NCI-H69 (cell line): ENCODE measurements around the gene ALOXE3.
A peak's percentile ranks its signal among the peaks of the same experiment; 100 is the strongest.

ENCODE experiments used
- DNase-seq: peaks from one replicate; lab custom pipeline; 2025; lab: John Stamatoyannopoulos, UW

The ALOXE3 gene

GRCh38 chr17:8117980-8118768, at the start of gene ALOXE3:
ALOXE3 (minus strand) TSS chr17:8118514; CDS start chr17:8117990, 524 bp downstream.
- DNase-seq, result peak; percentile 42

GRCh38 chr17:8167526-8167925, 49.2 kb upstream of the ALOXE3 start:
- DNase-seq, result no peak

GRCh38 chr17:8166731-8167130, 48.4 kb upstream of the ALOXE3 start:
- DNase-seq, result no peak

GRCh38 chr17:8164815-8165131, 46.5 kb upstream of the ALOXE3 start:
- no peak for DNase-seq

- DNase-seq, result peak; percentile 54
Measured at GRCh38 chr17:8163978-8164814, 45.9 kb upstream of the ALOXE3 start.

- DNase-seq, result no peak
Measured at GRCh38 chr17:8162997-8163977, 45.0 kb upstream of the ALOXE3 start.

- peak; percentile 71 for DNase-seq
Measured at GRCh38 chr17:8162233-8162996, 44.1 kb upstream of the ALOXE3 start, which contains the start of gene VAMP2. VAMP2 (minus strand) TSS chr17:8162948; CDS start chr17:8162879, 69 bp downstream.

GRCh38 chr17:8161289-8162232, 43.2 kb upstream of the ALOXE3 start:
- DNase-seq, result no peak

GRCh38 chr17:8160741-8161221, 42.5 kb upstream of the ALOXE3 start:
- DNase-seq, result no peak

GRCh38 chr17:8160224-8160577, 41.9 kb upstream of the ALOXE3 start:
- DNase-seq, result no peak

GRCh38 chr17:8159459-8160223, 41.3 kb upstream of the ALOXE3 start:
- DNase-seq, result no peak

- DNase-seq, result no peak
Measured at GRCh38 chr17:8159032-8159400, 40.7 kb upstream of the ALOXE3 start.

- DNase-seq, result peak; percentile 69
Measured at GRCh38 chr17:8158267-8159031, 40.1 kb upstream of the ALOXE3 start.

- peak; percentile 99 for DNase-seq
Measured at GRCh38 chr17:8156246-8156992, 38.1 kb upstream of the ALOXE3 start.

- DNase-seq, result no peak
Measured at GRCh38 chr17:8155996-8156245, 37.6 kb upstream of the ALOXE3 start.

GRCh38 chr17:8155231-8155995, 37.1 kb upstream of the ALOXE3 start:
- no peak for DNase-seq

GRCh38 chr17:8154608-8155155, 36.4 kb upstream of the ALOXE3 start:
- no peak for DNase-seq
